ENCODE measurements around the gene VILL.

DNA sequence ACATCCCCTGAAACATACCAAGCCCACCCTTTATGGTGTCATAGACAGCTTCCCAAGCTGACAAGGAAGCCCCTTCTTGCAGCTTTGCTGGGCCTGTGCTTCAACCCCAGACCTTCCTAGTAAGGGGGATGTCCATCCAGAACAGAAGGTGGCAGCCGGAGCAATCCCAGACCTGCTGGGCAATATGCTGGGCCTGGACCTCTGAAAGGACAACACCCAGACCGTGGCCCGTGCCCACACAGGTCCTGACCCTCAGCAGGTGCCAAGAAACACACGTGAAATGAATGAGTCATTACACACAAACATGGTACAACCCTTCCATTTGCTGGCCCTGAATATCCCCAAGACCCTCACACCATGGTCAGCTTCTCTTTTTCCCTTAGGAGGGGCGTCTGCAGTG is 19.8 kb upstream of the VILL start:
- no peak for TF ChIP-seq POLR2A (IDR thresholded peaks at IDR 0.05; ENCODE audit: low read depth, low read length)
- TF ChIP-seq, protein P1, sequence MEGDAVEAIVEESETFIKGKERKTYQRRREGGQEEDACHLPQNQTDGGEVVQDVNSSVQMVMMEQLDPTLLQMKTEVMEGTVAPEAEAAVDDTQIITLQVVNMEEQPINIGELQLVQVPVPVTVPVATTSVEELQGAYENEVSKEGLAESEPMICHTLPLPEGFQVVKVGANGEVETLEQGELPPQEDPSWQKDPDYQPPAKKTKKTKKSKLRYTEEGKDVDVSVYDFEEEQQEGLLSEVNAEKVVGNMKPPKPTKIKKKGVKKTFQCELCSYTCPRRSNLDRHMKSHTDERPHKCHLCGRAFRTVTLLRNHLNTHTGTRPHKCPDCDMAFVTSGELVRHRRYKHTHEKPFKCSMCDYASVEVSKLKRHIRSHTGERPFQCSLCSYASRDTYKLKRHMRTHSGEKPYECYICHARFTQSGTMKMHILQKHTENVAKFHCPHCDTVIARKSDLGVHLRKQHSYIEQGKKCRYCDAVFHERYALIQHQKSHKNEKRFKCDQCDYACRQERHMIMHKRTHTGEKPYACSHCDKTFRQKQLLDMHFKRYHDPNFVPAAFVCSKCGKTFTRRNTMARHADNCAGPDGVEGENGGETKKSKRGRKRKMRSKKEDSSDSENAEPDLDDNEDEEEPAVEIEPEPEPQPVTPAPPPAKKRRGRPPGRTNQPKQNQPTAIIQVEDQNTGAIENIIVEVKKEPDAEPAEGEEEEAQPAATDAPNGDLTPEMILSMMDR (IDR thresholded peaks at IDR 0.05; ENCODE audit: extremely low read depth in 1 of 2, insufficient read depth in 1 of 2, low read depth in 1 of 2, low read length in 2 of 2), result no peak
- TF ChIP-seq EZH2 (IDR thresholded peaks at IDR 0.05; ENCODE audit: borderline replicate concordance, low read depth, low read length, severe bottlenecking), result no peak
- TF ChIP-seq MYC (IDR thresholded peaks at IDR 0.05; ENCODE audit: low read depth, low read length), result no peak
- no peak for TF ChIP-seq POLR2AphosphoS5 (IDR thresholded peaks at IDR 0.05; ENCODE audit: insufficient read depth, low read depth, low read length)
- no peak for TF ChIP-seq GATA2 (IDR thresholded peaks at IDR 0.05; ENCODE audit: insufficient read depth, insufficient read length, low read depth, low read length)
